Stimulated activated naive CD4-positive, alpha-beta T cell treated with Interleukin-2 at 50 U/mL for 16 hours (primary cell): Measurements from ENCODE around the gene CFAP58.

Source experiments
- DNase-seq: peaks from one replicate; lab custom pipeline; 2025; lab: John Stamatoyannopoulos, UW

Gene CFAP58

GRCh38 chr10:104334965-104335650 lies 18.5 kb upstream of the CFAP58 start:
- DNase-seq, result no peak

GRCh38 chr10:104336821-104337467 lies 16.7 kb upstream of the CFAP58 start:
- DNase-seq, result no peak

GRCh38 chr10:104337521-104337984 lies 16.1 kb upstream of the CFAP58 start:
- DNase-seq, result no peak

GRCh38 chr10:104337985-104338735 lies 15.5 kb upstream of the CFAP58 start, which contains the start of gene ITPRIP:
Gene ITPRIP (minus strand): TSS chr10:104338465. CDS start chr10:104316051, 22,414 bp downstream.
- DNase-seq, result peak; percentile 78

DNA sequence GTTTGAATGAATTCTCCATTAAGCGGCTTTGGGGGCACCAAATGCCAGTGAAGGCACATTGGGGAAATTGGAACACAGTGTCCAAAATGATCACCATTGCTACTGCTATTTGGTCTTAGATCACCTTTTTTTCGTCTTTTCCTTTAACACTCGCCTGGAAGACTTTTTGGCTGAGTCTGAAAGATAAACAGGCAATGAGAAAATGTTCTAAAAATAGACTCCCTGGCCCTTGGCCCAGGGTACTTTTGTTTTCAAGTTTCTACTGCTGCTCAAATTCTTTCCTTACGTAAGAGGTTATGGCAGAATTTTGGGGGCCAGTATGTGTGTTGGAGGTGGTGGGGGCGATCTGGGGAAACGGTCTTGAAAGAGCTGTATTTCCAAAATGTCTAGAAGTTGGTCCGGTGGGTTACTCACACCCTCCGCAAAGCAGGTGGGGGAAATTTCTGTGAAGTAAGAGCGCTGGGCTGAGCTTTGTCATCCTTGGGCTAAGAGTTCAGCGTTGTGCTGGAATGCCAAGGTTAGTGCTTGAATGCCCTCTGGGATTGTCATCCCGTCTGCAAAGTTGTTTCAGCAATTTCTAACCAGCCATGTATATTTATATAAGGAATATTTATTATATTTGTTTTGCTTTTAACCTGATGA lies 14.0 kb upstream of the CFAP58 start:
- DNase-seq, result no peak

DNA sequence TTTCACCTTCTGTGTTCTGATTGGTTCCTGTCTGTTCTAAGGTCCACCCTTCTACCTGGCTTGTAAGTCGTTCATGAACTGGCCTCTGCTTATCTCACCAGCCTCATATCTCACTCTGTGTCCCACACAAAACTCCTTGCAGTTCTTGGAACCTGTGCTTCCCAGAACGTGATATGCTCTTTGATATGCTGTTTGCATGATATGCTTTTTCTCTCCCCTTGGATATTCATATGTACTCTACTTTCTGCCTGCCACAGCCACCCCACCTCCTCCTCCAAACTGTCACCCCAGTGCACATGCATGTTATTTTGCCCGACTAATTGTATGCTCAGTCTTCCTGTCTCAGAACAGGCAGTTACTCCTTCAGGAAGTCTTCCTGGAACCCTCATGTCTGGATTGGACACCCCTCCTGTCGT lies 13.5 kb upstream of the CFAP58 start:
- no peak for DNase-seq

DNA sequence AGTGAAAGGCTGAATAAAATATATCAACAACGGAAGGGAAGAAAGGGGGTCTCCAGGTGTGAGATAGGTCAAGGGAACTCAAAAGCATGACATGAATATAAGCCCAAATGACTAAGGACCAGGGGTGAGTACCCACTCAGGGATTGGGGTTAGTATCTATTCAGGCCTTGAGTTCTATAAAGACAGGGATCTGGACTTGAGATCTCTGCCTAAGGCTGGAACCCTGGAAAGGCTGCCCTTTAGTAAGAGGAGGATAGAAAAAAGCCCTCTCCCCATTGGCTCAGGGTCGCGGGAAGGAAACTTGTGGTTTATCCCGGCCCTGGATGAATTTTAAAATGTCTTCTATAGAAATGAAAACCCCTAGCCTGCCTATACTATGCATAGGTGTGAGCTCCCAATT lies 13.0 kb upstream of the CFAP58 start:
- no peak for DNase-seq

GRCh38 chr10:104342941-104343411 lies 10.7 kb upstream of the CFAP58 start:
- DNase-seq, result no peak

DNA sequence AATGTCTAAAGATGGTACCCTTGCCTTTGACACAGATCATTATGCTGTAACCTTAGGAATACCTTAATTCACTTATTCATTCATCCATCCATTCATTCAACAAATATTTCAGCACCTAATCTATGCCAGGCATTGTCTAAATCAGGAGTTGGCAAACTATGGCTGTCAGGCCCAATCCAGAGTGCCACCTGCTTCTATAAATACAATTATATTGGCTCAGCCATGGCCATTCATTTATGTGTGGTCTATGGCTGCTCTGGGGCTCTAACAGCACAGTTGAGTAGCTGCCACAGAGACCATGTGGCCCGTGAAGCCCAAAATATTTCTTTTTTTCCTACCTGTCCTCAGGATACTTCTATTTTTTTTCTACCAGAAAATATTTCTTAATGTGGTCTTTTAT lies 9.4 kb upstream of the CFAP58 start:
- no peak for DNase-seq

DNA sequence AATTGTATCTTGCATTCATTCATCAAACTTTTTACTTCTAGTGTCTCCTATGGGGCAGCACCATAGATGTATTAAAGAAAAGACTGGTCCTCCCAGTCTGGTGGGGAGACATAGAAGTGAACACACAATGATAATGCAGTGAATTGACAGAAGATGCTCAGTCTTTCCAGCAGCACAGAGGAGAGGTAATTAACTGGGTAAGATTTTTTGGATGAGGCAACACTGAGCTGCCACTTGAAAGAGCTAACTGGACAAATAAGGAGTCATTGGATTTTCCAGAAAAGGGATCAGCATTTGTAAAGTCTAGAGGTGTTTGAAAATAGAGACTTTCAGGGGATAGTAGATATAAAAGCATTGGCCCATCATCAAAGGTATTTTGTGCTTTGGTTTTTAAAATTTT lies 8.1 kb upstream of the CFAP58 start:
- DNase-seq, result no peak

DNA sequence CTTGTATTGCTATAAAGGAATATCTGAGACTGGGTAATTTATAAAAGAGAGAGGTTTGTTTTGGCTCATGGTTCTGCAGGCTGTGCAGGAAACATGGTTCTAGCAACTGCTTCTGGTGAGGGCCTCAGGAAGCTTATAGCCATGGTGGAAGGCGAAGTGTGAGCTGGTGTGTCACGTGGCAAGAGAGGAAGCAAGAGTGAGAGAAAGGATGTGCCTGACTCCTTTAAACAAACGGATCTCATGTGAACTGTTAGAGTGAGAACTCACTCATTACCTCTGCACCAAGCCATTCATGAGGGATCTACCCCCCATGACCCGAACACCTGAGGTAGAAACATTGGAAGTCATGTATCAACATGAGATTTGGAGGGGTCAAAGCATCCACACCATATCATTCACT lies 7.7 kb upstream of the CFAP58 start:
- no peak for DNase-seq

GRCh38 chr10:104347295-104348045 lies 6.2 kb upstream of the CFAP58 start:
- DNase-seq, result no peak

- DNase-seq, result no peak
These were observed 5.0 kb upstream of the CFAP58 start for GRCh38 chr10:104348601-104349000.

- DNase-seq, result no peak
These were observed 4.0 kb upstream of the CFAP58 start for GRCh38 chr10:104349623-104350126.

GRCh38 chr10:104350127-104350635 lies 3.5 kb upstream of the CFAP58 start:
- peak; percentile 14 for DNase-seq

- DNase-seq, result no peak
These were observed 2.5 kb upstream of the CFAP58 start for GRCh38 chr10:104351061-104351702.

DNA sequence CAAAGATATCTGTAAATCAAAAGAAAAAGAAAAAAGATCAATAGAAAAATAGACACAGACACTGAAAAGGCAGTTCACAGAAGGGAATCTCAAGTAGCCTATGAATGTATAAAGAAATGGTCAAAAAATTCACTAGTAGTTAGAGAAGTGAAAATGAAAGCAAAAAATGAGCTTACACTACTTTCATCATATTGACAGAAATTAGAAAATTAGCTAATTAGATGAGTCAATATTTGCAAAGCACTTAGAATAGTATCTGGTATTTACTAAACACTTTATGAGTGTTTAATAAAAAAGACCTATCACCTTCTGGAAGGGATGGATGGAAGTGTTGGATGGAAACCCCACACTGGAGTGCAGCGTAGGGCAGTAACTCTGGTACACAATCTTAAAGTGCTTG lies 1.7 kb upstream of the CFAP58 start:
- no peak for DNase-seq

- DNase-seq, result no peak
These were observed 6.2 kb downstream of the CFAP58 start for GRCh38 chr10:104359811-104360210.

DNA sequence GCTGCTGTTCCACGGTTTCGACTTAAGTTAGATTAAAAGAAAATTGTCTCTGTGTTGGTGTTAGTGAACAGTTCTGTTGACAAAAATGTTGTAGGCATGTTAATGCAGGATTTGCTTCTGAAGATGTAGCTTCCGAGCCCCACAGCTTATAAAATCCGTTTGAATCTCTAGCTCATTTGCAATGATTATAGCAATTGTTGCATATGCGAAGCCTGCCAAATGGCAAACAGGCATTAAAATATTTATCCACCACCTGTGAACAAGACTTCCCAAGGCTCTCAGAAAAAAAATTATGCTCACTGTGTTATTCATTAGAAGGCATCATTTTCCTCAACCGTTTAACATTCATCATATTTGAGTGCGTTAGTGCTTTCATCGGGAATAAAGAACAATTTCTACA lies 14.3 kb downstream of the CFAP58 start:
- DNase-seq, result no peak

- no peak for DNase-seq
These were observed 14.7 kb downstream of the CFAP58 start for GRCh38 chr10:104368381-104368780.

DNA sequence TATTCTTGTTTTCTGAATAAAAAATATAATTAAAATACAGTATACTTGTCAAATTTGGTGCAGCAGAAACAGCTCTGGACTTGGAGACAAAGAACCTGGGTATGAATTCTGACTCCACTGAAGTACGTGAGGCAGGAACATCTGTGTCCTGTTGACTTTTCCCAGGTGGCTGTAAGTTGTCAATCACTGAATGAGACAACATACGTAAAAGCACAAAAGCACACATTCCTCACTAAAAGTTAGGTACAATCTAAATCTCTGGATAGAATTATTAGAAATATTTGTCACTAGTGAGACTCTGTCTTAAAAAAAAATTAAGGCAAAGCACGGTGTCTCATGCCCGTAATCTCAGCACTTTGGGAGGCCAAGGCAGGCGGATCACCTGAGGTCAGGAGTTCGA lies 18.1 kb downstream of the CFAP58 start:
- no peak for DNase-seq
